ENCODE data around the gene CD34. TPM values are rescaled to one million over a fixed set of nuclear protein-coding genes. Genes with fewer than 3 reads are reported as not detected.

Gene CD34
- total RNA-seq, 2 experiments from 2014 or later = not detected

DNA sequence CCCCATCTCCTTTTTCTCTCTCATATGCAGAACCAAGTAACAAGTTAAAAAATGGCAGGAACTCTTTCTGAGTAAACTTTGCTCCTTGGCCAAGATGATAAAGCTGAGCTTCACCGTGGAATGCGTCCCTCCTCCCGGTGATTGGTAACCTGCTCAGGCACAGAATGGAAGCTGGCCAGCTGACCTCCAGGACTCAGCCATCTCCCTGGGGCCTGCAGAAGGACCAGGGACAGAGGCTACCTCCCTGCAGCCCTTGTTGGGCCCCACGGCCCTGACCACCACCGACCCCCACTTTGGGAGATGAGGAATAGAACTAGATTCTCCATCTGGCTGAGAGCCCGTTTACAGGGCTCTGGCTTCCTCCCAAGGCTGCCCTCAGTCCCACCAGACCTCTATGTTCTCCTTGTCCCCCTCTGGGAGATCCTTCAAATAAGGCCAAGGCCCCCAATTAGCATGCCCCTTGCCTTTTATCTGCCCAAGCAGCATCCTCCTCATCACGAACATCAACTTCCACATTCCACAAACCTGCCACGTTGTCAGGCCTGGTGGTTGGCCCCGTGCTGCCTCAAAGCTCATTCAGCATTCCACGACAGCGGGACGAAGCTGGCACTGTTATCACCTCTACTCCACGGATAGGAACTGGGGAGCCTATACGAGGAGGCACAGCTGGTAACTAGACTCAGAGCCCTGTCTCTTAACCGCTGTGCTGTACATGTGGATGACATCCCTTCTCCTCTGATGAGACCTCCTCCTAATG lies 74.2 kb downstream of the CD34 start:
- peaks cover 29% of the 10 kb centered on the region for H3K36me3 Mint-ChIP-seq
- POLR2A ChIA-PET = interaction anchor here (1.6 kb wide), 1 partner anchor 11 kb away, joined by 3 read pairs; no protein-coding TSS in a partner anchor
- H3K4me1 Mint-ChIP-seq = peaks cover 52% of the 10 kb centered on the region
- no peak for DNase-seq
- no peak overlapping the region for H3K4me3 Mint-ChIP-seq
- H3K27me3 Mint-ChIP-seq = no peaks in the 10 kb centered on the region
- no peaks in the 10 kb centered on the region for H3K9me3 Mint-ChIP-seq
- H3K27ac Mint-ChIP-seq = peak overlapping the region; percentile 53
- ATAC-seq (ENCODE audit: low read depth) = no peak

DNA sequence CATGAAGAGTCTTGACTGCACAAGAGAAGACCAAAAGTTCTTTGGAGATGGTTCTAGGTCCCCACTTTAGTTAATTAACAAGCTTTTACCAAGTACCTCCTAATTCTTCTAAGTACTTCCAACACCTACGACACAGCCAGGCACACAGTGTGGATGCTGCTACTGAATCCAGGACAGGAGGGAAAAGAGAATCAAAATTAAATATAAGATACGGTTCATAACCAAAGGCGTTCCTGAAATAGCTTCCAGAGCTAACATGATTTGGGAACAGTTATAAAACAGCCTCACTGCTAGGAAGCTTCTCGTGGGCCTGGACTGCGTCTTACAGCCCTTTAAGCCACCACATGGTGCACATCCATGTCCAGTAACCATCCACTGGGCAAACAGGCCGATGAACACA lies 75.0 kb downstream of the CD34 start:
- no peak for ATAC-seq (ENCODE audit: low read depth)
- Mint-ChIP-seq H3K36me3 (peaks cover 29% of the 10 kb centered on the region), H3K4me3 (no peak overlapping the region), H3K9me3 (no peaks in the 10 kb centered on the region), H3K27me3 (no peaks in the 10 kb centered on the region), H3K4me1 (peaks cover 59% of the 10 kb centered on the region), H3K27ac (no peak overlapping the region)
- POLR2A ChIA-PET = interaction anchor here (1.6 kb wide), 1 partner anchor 10 kb away, joined by 3 read pairs; no protein-coding TSS in a partner anchor
- no peak for DNase-seq

DNA sequence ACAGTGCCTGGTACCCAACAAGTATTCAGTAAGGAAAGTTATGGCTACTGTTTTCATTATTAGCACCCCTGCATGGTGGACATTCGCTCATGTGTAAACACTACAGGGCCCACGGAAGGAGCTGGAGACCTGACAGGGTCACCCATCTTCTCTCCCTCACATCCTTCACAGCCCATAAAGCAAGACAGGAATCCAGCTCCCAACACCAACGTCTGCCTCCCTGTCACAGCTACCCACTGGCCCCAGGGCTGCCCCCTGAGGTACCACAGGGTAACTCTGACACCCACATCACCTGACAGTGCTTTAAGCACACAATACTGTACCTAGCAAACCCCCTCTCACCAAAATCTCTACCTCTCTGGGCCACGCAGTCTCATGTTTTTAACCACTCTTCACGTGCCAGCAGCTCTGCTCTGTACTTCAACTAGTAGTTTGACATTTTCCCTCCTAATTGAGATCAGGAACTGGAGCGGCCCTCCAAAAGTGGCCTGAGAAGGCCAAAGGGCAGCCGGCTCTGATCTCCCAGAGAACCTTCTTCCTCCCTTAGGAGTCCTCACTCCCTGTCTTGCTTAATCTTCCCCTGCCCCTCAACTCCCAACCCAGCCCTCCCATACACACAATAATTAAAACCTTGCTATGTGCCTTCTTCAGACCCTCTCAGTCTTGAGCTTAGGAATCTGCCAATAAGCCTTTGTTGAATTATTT lies 76.8 kb downstream of the CD34 start:
- Mint-ChIP-seq H3K27me3 (no peaks in the 10 kb centered on the region), H3K4me3 (no peak overlapping the region), H3K36me3 (peaks cover 20% of the 10 kb centered on the region), H3K9me3 (no peaks in the 10 kb centered on the region), H3K4me1 (peaks cover 55% of the 10 kb centered on the region), H3K27ac (peak overlapping the region; percentile 6)
- POLR2A ChIA-PET = interaction anchor here (12.7 kb wide), 1 partner anchor 31 kb away, joined by 153 read pairs; no protein-coding TSS in a partner anchor
- no peak for ATAC-seq (ENCODE audit: low read depth)
- DNase-seq = no peak

DNA sequence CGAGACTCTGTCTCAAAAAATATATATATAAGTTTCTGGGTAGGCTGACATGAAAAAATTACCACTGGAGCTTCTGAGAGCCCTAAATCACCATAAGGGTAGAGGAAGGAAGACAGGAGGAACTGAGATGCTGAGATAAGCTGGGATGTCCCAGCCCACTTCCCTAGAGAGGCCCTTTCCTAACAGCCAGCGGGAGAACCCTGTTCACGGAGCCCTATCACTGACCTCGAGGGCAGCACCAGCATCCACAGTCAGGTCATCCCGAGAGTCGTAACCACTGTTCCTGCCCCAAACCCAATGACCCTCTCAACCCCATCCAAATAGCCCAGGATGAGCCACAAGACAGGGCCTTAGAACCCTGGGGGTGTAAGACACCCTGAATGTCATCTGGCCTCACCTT lies 77.5 kb downstream of the CD34 start:
- POLR2A ChIA-PET = interaction anchor here (12.7 kb wide), 1 partner anchor 32 kb away, joined by 153 read pairs; no protein-coding TSS in a partner anchor
- DNase-seq = no peak
- Mint-ChIP-seq H3K9me3 (no peaks in the 10 kb centered on the region), H3K27ac (no peak overlapping the region), H3K4me1 (peaks cover 55% of the 10 kb centered on the region), H3K4me3 (no peak overlapping the region), H3K36me3 (peaks cover 14% of the 10 kb centered on the region), H3K27me3 (no peaks in the 10 kb centered on the region)
- ATAC-seq (ENCODE audit: low read depth) = no peak

- ATAC-seq (ENCODE audit: low read depth) (no peak), DNase-seq (no peak)
- H3K27me3 Mint-ChIP-seq = no peaks in the 10 kb centered on the region
- H3K36me3 Mint-ChIP-seq = peaks cover 10% of the 10 kb centered on the region
- H3K4me1 Mint-ChIP-seq = peaks cover 58% of the 10 kb centered on the region
- no peaks in the 10 kb centered on the region for H3K9me3 Mint-ChIP-seq
- POLR2A ChIA-PET = interaction anchor here (0.7 to 12.7 kb wide), 2 partner anchors 15 to 33 kb away, joined by 3 to 153 read pairs; no protein-coding TSS in a partner anchor
- H3K27ac Mint-ChIP-seq = peak overlapping the region; percentile 89
- H3K4me3 Mint-ChIP-seq = no peak overlapping the region
Observed at GRCh38 chr1:207832796-207833195, 78.1 kb downstream of the CD34 start.

DNA sequence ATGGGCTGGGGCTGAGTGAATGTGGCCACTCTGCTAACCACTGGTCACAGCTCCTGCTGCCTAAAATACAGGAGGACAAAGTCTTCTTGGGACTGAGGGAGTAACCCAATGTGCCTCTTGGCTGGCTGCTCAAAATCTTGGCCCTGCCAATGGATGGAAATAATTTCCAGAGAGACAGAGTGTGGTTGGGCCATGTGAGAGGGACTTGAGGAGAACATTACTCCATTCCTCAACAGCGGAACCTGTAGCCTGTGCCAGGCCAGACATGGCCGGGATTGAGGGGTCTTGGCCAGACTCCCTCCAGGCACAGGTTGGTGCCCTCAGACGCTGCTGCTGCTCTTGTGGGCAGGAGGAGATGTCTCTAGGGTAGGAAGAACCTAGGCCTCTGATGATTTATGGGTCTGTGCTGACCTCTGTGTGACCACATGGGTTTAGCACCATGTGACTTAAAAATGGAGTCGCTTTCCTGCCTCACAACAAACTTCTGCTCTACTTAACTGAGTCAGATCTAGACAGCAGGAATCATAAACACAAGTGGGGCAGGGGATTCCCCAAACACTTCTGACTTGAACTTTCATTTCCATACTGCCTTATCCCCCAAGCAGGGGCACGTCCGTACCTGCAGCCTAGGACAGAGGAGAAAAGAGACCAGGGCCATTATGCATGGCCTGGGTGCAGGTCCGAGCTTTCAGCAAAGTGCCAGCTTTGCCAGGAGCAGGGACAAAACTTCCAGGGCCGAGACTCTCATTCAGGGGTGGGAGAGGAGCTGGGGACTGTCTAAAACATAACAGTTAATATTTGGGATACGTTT lies 79.2 kb downstream of the CD34 start:
- Mint-ChIP-seq H3K4me1 (peaks cover 56% of the 10 kb centered on the region), H3K9me3 (no peaks in the 10 kb centered on the region), H3K27ac (peak overlapping the region; percentile 89), H3K36me3 (peaks cover 5% of the 10 kb centered on the region), H3K27me3 (no peaks in the 10 kb centered on the region), H3K4me3 (peak overlapping the region; percentile 74)
- ATAC-seq (ENCODE audit: low read depth) (peak; percentile 83), DNase-seq (no peak)
- POLR2A ChIA-PET = interaction anchor here (2.0 to 12.7 kb wide), 2 partner anchors 9 to 34 kb away, joined by 5 to 153 read pairs; no protein-coding TSS in a partner anchor

Other genes starting within 250 kb of the CD34 start
- gene CD46, start 159.1 kb downstream of the CD34 start, total RNA-seq = 100 to 1,000 TPM; 146 to 151 TPM